NCI-H1694 (cell line): ENCODE measurements around the gene GUCA2A.

Source experiments
- DNase-seq: peaks from one replicate; lab custom pipeline; 2025; lab: John Stamatoyannopoulos, UW

GUCA2A gene

DNA sequence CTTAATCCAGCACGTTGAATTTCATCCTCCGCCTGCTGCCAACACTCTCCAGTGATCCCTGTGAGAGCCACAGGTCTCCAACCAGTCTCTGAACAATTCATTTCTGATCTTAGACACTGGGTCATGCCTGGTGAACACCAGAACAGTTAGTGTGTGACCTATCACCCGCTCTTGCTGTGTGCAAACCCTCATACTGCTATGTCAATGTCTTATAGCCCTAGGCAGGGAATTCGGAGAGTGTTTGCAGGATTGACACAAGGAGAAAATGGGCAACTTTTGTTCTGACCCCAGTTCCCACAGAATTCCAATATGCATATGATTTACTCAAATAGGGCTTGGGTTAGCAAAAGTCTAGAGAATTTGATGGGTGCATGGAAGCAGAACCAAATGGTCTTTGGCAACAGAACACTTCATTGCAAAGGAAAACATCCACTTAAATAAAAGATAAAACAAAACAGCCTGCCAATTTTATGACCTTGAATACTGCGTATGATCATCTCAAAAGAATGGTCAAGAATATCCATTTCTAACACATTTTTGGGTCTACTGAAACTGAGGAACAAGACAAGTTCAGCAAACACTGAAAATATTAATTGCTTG lies 34.4 kb downstream of the GUCA2A start:
- no peak for DNase-seq

DNA sequence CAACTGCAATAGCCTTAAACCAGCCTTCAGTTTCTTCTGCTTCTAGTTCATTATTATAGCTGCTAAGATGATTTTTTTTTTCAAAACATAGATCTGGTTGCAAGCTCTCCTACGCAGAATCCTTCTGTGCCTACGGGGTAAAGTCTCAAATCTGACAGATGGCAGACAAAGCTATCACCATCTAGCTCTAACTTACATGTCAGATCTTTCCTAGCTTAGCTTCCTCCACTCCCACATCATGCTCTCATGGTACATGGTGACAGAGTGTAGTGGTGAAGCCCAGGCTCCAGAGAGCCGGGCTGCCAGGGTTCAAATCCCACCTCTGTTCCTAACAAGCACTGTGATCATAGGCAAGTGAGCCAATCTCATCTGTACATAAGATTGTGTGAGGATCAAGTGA lies 35.6 kb downstream of the GUCA2A start:
- DNase-seq, result no peak

DNA sequence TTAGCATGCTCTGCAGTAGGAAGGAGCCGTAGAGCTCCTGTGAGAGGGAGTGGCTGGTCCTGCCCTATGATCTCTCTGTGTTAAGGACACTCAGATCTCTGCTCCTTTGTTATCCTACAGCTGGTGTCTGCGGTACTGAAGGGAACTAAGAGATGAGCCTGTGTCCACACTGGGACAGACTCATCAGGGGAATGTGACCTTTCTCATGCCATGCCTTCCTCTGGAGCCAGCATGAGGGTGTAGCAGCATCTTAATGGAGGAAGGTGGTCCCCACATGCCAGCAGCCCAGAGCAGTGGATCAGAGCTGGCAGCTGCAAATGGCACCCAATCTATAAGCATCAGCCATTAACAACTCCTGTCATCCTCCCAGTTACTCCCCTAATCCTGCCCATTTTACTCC lies 36.0 kb downstream of the GUCA2A start:
- no peak for DNase-seq

DNA sequence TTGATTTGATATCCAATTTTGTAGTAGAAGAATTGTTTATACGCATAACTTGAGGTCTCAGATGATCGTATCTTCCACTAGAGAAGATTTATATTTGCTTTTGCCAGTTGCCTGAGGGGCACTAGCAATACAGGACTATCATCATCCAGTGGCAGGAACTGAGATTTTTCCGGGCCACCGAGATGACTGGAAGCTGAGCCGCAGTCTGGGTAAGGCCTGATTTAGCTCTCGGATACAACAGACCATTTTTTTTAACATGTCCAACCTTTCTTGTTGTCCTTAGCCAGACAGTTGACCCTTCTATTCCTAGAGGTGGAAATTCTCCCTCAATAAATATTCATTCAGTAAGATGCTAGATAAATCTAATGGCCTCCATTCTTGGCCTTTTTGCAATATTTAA lies 36.8 kb downstream of the GUCA2A start:
- DNase-seq, result no peak

DNA sequence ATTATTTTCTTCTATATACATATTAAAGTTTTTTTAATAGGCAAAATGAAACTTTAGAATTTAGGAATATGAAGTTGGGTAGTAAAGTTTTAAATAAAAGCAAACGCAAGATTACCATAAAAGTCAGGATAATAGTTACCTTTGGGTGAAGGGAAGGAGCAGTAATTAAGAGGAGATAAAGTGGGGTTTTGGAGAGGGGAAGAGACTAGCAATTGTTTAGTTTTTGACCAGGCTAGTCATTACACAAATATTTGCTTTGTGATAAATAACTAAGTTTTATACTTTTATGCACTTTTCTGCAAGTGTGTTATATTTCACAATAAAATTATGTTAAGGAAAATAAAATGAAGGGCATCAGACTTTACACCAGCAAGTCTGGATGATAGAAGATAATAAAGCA lies 39.0 kb downstream of the GUCA2A start:
- no peak for DNase-seq

DNA sequence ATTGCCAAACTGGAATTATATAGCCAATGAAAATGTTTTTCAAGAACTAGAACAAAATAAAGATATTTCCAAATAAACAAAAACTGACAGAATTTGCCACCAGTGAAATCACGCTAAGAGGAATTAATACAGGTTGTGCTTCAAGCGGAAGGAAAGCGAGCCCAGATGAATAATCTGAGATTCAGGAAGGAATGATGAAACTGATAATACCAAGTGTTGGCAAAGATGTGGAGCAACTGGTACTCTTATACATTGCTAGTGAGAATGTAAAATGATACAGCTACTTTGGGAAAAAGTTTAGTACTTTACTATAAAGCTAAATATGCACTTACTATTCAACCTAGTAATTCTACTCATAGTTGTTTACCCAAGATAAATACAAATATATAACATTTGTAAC lies 42.1 kb downstream of the GUCA2A start:
- no peak for DNase-seq

DNA sequence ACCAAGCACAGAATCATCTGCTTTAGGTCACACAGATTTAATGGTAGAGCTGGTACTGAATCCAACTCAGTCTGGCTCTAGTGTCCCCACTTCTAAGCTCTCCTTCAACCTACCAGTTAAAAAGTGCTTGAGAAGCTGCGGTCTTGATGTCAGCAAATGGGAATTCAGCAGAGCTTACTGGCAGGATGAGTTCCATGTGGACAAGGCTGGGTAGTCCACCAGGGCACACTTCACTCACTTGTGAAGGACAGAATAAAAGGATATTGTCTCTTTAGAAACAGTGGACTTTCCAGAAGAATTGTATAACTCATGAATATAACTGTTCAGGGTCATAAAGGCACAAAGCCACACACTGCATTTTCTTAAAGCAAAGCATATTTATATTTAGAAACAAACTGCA lies 46.4 kb downstream of the GUCA2A start:
- DNase-seq, result no peak

DNA sequence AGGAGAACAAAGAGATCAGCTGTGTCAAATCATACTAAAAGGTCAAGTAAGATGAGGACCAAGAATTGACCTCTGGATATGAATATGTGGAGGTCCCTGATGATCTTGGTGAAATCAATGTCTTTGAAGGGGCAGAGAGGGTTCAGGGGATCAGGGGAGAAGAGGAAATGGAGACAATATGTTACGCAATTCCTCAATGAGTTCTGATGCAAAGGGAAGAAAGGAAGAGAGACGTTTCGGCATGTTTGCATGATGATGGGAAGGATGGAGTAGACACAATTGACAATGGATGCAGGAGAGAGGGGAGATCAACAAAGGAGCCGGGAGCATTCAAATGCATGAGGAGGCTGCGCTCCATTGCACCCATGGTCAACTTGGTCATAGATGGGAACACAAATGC lies 47.3 kb downstream of the GUCA2A start:
- no peak for DNase-seq

DNA sequence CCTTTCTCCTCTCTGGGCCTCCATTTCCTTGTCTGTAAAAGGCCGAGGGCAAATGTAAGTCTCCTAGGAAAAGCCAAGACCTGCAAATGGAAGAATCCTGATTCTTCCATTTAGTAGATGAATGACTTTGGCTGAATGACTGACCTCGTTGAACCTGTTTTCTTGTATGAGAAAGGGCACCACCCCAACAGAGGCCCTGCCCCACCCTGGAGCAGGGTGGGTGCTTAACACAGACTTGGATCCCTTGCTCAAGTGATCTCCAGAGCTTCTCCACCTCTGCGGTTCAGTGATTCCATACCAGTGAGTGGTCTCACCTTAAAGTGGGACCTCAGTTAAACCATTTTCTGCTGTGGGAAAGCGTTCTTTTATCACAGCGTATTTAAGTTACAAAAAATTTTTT lies 50.3 kb downstream of the GUCA2A start:
- no peak for DNase-seq
